GM12878 (cell line): ENCODE measurements around the gene HENMT1. TPM values are rescaled to one million over a fixed set of nuclear protein-coding genes. Genes with fewer than 3 reads are reported as not detected.

Experiments
- CEBPB ChIP-seq, 2 experiments: fragments of 150-350 bp in 1 of 2; IDR thresholded peaks; 2 replicates each; pipeline ENCODE4 v1.6.1; 2012 to 2014; ENCODE audit warnings: low read depth in 2 of 2, low read length in 2 of 2, borderline replicate concordance in 1 of 2, inconsistent platforms in 1 of 2
- CHD2 ChIP-seq: IDR thresholded peaks from 2 replicates; pipeline ENCODE4 v1.6.1; 2011; ENCODE audit warnings: low read depth, low read length, improper control_type of control experiment, borderline replicate concordance
- EP300 ChIP-seq, 2 experiments: fragments of 150-350 bp in 1 of 2; IDR thresholded peaks; 2 replicates each; pipeline ENCODE4 v1.6.1; 2011 to 2012; ENCODE audit warnings: low read depth in 2 of 2, low read length in 2 of 2, borderline replicate concordance in 1 of 2, improper control_type of control experiment in 1 of 2, inconsistent platforms in 1 of 2; ENCODE audit not compliant: control insufficient read depth in 1 of 2
- JUNB ChIP-seq: IDR thresholded peaks from 2 replicates; pipeline ENCODE4 v1.6.1; 2016; ENCODE audit warnings: antibody characterized with exemption, mild to moderate bottlenecking
- MEF2B ChIP-seq: fragments of 450-650 bp; IDR thresholded peaks from 2 replicates; pipeline ENCODE4 v1.6.1; 2018; ENCODE audit warnings: mild to moderate bottlenecking, moderate library complexity; ENCODE audit not compliant: partially characterized antibody, poor library complexity, severe bottlenecking
- NFXL1 ChIP-seq: fragments of 450-650 bp; IDR thresholded peaks from 2 replicates; pipeline ENCODE4 v1.6.1; 2017; ENCODE audit warnings: antibody characterized with exemption, mild to moderate bottlenecking, borderline replicate concordance
- NR2C1 ChIP-seq: fragments of 450-650 bp; IDR thresholded peaks from 2 replicates; pipeline ENCODE4 v1.6.1; 2017; ENCODE audit warnings: antibody characterized with exemption, mild to moderate bottlenecking, moderate library complexity
- NR2F1 ChIP-seq: fragments of 450-650 bp; conservative IDR thresholded peaks from 2 replicates; pipeline ENCODE4 v1.6.1; 2017; ENCODE audit warnings: mild to moderate bottlenecking
- SIN3A ChIP-seq: IDR thresholded peaks from 2 replicates; pipeline ENCODE4 v1.6.1; 2012; ENCODE audit warnings: low read depth, low read length, improper control_type of control experiment
- SPI1 ChIP-seq: IDR thresholded peaks from 2 replicates; pipeline ENCODE4 v1.6.1; 2011; ENCODE audit warnings: low read depth, mild to moderate bottlenecking, low read length, moderate library complexity, borderline replicate concordance; ENCODE audit not compliant: insufficient read depth
- TAF1 ChIP-seq: IDR thresholded peaks from 2 replicates; pipeline ENCODE4 v1.6.1; 2011; ENCODE audit warnings: mild to moderate bottlenecking, low read depth, low read length, borderline replicate concordance
- YY1 ChIP-seq: IDR thresholded peaks from 2 replicates; pipeline ENCODE4 v1.6.1; 2011; ENCODE audit warnings: low read depth, mild to moderate bottlenecking, low read length
- ZBED1 ChIP-seq: IDR thresholded peaks from 2 replicates; pipeline ENCODE4 v1.6.1; 2016; ENCODE audit warnings: borderline replicate concordance
- polyA plus RNA-seq, 11 experiments: library from polyadenylated mRNA; depleted of rRNA in 4 of 11; unstranded in 6 of 11; stranded (reverse) in 5 of 11; fragments of >200 nt; fragmentation: Nextera tagmentation in 4 of 11; fragmentation: Illumina TruSeq in 1 of 11; extraction: Ambion mirVana in 4 of 11; extraction: Trizol in 1 of 11; gene quantifications; 1 replicate in 1 of 11; 2 replicates in 10 of 11; pipeline versions ENCODE4 v1.2.1 to v1.2.3, GENCODE V29; 2011 to 2016; ENCODE audit warnings: inconsistent platforms in 2 of 11, missing spikeins in 2 of 11, low read depth in 1 of 11
- total RNA-seq, 4 experiments: library from RNA; depleted of rRNA in 3 of 4; stranded (reverse); fragments of >200 nt in 3 of 4; fragmentation: Illumina TruSeq in 1 of 4; extraction: Trizol in 1 of 4; gene quantifications; 2 replicates each; pipeline versions ENCODE4 v1.2.1 to v1.2.3, GENCODE V29; 2013 to 2021
- TF ChIP-seq, protein P1 (sequence below): IDR thresholded peaks from 2 replicates; pipeline ENCODE4 v1.6.1; 2011; ENCODE audit warnings: mild to moderate bottlenecking, low read depth, low read length, moderate library complexity; ENCODE audit not compliant: insufficient replicate concordance
- TF ChIP-seq, protein P2 (sequence below): fragments of 450-650 bp; conservative IDR thresholded peaks from 2 replicates; pipeline ENCODE4 v1.6.1; 2017; ENCODE audit warnings: mild to moderate bottlenecking, moderate library complexity
- TF ChIP-seq, protein P3 (sequence below): fragments of 450-650 bp; IDR thresholded peaks from 2 replicates; pipeline ENCODE4 v1.6.1; 2016; ENCODE audit warnings: mild to moderate bottlenecking
- TF ChIP-seq, protein P4 (sequence below): fragments of 450-650 bp; IDR thresholded peaks from 2 replicates; pipeline ENCODE4 v1.6.1; 2017; ENCODE audit warnings: mild to moderate bottlenecking, moderate library complexity

Gene HENMT1
- total and polyA plus RNA-seq, 10 of the 15 experiments (the other 5 are each of a cell fraction or from before 2014, with no cell fraction given): 4.4 to 15.6 (median 10.4) TPM

DNA sequence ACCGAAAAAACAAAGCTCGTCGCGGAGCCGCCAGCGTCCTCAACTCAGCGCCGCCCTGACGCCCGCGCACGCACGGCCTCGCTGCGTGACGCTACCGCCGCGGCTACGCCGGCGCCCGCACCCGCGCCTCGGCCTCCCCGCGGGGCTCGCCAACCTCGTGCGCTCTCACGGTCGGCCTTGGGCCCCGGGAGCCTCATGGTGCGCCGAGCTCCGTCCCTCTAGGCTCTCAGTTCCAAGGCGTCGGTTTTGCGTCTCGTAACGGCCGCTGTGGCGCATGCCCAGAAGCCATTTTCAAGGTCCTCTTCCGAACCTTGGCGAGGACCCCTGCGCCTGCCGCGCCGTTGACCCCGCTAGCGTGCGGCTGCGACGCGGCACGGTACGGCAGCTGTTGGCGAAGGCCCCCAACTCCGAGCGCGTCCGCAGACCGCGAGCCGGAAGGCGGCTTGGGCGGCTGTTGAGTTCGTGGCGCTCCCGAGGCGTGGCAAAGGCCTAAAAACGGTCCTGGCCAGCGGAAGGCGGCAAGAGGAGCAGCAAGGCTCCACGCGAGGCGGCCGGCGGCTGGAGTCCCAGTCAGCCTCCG, at the start of gene HENMT1 (continued):
- no peak for TF ChIP-seq CEBPB (IDR thresholded peaks at IDR 0.05; ENCODE audit: borderline replicate concordance in 1 of 2, low read depth in 2 of 2, low read length in 2 of 2)
- TF ChIP-seq NR2F1: no peak; the same call in 1 of the 2 replicates
- peak; percentile 71; the same call in 1 of the 2 replicates for TF ChIP-seq TAF1
- TF ChIP-seq SIN3A: peak; percentile 77
- TF ChIP-seq JUNB: no peak
- no peak for TF ChIP-seq NFXL1
- peak; percentile 14; the same call in 1 of the 2 replicates for TF ChIP-seq CHD2
- TF ChIP-seq, protein P1, sequence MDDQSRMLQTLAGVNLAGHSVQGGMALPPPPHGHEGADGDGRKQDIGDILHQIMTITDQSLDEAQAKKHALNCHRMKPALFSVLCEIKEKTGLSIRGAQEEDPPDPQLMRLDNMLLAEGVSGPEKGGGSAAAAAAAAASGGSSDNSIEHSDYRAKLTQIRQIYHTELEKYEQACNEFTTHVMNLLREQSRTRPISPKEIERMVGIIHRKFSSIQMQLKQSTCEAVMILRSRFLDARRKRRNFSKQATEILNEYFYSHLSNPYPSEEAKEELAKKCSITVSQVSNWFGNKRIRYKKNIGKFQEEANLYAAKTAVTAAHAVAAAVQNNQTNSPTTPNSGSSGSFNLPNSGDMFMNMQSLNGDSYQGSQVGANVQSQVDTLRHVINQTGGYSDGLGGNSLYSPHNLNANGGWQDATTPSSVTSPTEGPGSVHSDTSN: no peak
- no peak for TF ChIP-seq ZBED1
- peak; percentile 22 for TF ChIP-seq MEF2B
- TF ChIP-seq, protein P2, sequence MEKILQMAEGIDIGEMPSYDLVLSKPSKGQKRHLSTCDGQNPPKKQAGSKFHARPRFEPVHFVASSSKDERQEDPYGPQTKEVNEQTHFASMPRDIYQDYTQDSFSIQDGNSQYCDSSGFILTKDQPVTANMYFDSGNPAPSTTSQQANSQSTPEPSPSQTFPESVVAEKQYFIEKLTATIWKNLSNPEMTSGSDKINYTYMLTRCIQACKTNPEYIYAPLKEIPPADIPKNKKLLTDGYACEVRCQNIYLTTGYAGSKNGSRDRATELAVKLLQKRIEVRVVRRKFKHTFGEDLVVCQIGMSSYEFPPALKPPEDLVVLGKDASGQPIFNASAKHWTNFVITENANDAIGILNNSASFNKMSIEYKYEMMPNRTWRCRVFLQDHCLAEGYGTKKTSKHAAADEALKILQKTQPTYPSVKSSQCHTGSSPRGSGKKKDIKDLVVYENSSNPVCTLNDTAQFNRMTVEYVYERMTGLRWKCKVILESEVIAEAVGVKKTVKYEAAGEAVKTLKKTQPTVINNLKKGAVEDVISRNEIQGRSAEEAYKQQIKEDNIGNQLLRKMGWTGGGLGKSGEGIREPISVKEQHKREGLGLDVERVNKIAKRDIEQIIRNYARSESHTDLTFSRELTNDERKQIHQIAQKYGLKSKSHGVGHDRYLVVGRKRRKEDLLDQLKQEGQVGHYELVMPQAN: 0 out of 2 replicates have a peak, but pooled peaks have one; percentile 52
- peak; percentile 48 for TF ChIP-seq NR2C1
- TF ChIP-seq, protein P3, sequence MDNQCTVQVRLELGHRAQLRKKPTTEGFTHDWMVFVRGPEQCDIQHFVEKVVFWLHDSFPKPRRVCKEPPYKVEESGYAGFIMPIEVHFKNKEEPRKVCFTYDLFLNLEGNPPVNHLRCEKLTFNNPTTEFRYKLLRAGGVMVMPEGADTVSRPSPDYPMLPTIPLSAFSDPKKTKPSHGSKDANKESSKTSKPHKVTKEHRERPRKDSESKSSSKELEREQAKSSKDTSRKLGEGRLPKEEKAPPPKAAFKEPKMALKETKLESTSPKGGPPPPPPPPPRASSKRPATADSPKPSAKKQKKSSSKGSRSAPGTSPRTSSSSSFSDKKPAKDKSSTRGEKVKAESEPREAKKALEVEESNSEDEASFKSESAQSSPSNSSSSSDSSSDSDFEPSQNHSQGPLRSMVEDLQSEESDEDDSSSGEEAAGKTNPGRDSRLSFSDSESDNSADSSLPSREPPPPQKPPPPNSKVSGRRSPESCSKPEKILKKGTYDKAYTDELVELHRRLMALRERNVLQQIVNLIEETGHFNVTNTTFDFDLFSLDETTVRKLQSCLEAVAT: no peak
- no peak for TF ChIP-seq SPI1
- 0 out of 4 replicates have a peak, but pooled peaks of 1 of the 2 experiments have one; percentile 10 for TF ChIP-seq EP300 (IDR thresholded peaks at IDR 0.05; ENCODE audit: borderline replicate concordance in 1 of 2, control insufficient read depth in 1 of 2, low read depth in 2 of 2, low read length in 2 of 2)
- peak; percentile 67 for TF ChIP-seq YY1
- TF ChIP-seq, protein P4, sequence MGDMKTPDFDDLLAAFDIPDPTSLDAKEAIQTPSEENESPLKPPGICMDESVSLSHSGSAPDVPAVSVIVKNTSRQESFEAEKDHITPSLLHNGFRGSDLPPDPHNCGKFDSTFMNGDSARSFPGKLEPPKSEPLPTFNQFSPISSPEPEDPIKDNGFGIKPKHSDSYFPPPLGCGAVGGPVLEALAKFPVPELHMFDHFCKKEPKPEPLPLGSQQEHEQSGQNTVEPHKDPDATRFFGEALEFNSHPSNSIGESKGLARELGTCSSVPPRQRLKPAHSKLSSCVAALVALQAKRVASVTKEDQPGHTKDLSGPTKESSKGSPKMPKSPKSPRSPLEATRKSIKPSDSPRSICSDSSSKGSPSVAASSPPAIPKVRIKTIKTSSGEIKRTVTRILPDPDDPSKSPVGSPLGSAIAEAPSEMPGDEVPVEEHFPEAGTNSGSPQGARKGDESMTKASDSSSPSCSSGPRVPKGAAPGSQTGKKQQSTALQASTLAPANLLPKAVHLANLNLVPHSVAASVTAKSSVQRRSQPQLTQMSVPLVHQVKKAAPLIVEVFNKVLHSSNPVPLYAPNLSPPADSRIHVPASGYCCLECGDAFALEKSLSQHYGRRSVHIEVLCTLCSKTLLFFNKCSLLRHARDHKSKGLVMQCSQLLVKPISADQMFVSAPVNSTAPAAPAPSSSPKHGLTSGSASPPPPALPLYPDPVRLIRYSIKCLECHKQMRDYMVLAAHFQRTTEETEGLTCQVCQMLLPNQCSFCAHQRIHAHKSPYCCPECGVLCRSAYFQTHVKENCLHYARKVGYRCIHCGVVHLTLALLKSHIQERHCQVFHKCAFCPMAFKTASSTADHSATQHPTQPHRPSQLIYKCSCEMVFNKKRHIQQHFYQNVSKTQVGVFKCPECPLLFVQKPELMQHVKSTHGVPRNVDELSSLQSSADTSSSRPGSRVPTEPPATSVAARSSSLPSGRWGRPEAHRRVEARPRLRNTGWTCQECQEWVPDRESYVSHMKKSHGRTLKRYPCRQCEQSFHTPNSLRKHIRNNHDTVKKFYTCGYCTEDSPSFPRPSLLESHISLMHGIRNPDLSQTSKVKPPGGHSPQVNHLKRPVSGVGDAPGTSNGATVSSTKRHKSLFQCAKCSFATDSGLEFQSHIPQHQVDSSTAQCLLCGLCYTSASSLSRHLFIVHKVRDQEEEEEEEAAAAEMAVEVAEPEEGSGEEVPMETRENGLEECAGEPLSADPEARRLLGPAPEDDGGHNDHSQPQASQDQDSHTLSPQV: peak; percentile 40; the same call in 1 of the 2 replicates
